Tibial nerve (tissue), 4 donors: ENCODE data around the gene BAAT.

Experiments
- CTCF ChIP-seq, 5 experiments: fragments of 200-600 bp in 3 of 5; fragments of 450-650 bp in 2 of 5; sonication (generic) in 3 of 5; IDR thresholded peaks; one replicate each; pipeline ENCODE4 v1.5.1; 2016 to 2019; ENCODE audit warnings: antibody characterized with exemption in 5 of 5, mild to moderate bottlenecking in 3 of 5, moderate library complexity in 2 of 5
- EP300 ChIP-seq, 2 donors: sonication (generic); formaldehyde crosslinking; IDR thresholded peaks; one replicate each; pipeline ENCODE4 v1.6.1; 2017; ENCODE audit warnings: antibody characterized with exemption in 2 of 2, mild to moderate bottlenecking in 1 of 2
- POLR2A ChIP-seq, 2 donors: fragments of 450-650 bp; IDR thresholded peaks; one replicate each; pipeline ENCODE4 v1.6.1; 2017; ENCODE audit warnings: antibody characterized with exemption in 2 of 2, mild to moderate bottlenecking in 2 of 2, moderate library complexity in 2 of 2

GRCh38 chr9:101427957-101428655, 43.3 kb upstream of the BAAT start:
- no peak for TF ChIP-seq POLR2A (IDR thresholded peaks at IDR 0.05)
- no peak for TF ChIP-seq CTCF (IDR thresholded peaks at IDR 0.05)
- no peak for TF ChIP-seq EP300 (IDR thresholded peaks at IDR 0.05)
